Epithelial cell of umbilical artery (primary cell): ENCODE data around the gene RXRA. TPM values are rescaled to one million over a fixed set of nuclear protein-coding genes. Genes with fewer than 3 reads are reported as not detected.

Source experiments
- total RNA-seq: library from RNA; depleted of rRNA; stranded (reverse); fragments of >200 nt; gene quantifications from 2 replicates; pipeline ENCODE4 v1.2.3, GENCODE V29; 2014

The RXRA gene
- 9.4 and 11.2 TPM in 2 replicates for total RNA-seq

GRCh38 chr9:134325813-134326723 lies at the start of gene RXRA:
RXRA (plus strand) TSS chr9:134326455; CDS start chr9:134326632, 177 bp downstream.

Other genes starting within 250 kb of the RXRA start
- gene WDR5, start 190.4 kb upstream of the RXRA start, total RNA-seq = 20.1 and 29.9 TPM in 2 replicates
- gene RNU6ATAC, start 161.9 kb upstream of the RXRA start, total RNA-seq = not detected in 2 replicates